HepG2 (cell line): ENCODE results near the gene PSD. TPM values are rescaled to one million over a fixed set of nuclear protein-coding genes. Genes with fewer than 3 reads are reported as not detected.

Experiments
- ARNT2 ChIP-seq: sonication (generic); formaldehyde crosslinking; IDR thresholded peaks from 2 replicates; pipeline ENCODE4 v1.8.0; 2022; ENCODE audit warnings: mild to moderate bottlenecking, low read depth, missing genetic modification reagents, moderate library complexity
- ATAD3A ChIP-seq: sonication (generic); formaldehyde crosslinking; IDR thresholded peaks from 2 replicates; pipeline ENCODE4 v1.4.0; 2020; ENCODE audit warnings: missing genetic modification reagents
- BORCS8-MEF2B ChIP-seq: sonication (generic); formaldehyde crosslinking; IDR thresholded peaks from 2 replicates; pipeline ENCODE4 v1.8.0; 2022; ENCODE audit warnings: mild to moderate bottlenecking, missing genetic modification reagents
- CBX1 ChIP-seq: IDR thresholded peaks from one replicate; pipeline ENCODE4 v1.6.1; 2016; ENCODE audit warnings: antibody characterized with exemption, low read depth
- FOXA3 ChIP-seq: IDR thresholded peaks from 2 replicates; pipeline ENCODE4 v1.6.1; 2016; ENCODE audit warnings: missing genetic modification reagents, missing compliant biosample characterization
- GTF3A ChIP-seq: sonication (generic); formaldehyde crosslinking; conservative IDR thresholded peaks from 2 replicates; pipeline ENCODE4 v1.4.0; 2020; ENCODE audit warnings: mild to moderate bottlenecking, missing genetic modification reagents
- HMG20A ChIP-seq: IDR thresholded peaks from 2 replicates; pipeline ENCODE4 v1.6.1; 2016; ENCODE audit warnings: borderline replicate concordance
- ISX ChIP-seq: sonication (generic); formaldehyde crosslinking; conservative IDR thresholded peaks from 2 replicates; pipeline ENCODE4 v1.5.0; 2020; ENCODE audit warnings: missing genetic modification reagents
- JUN ChIP-seq: sonication (generic); formaldehyde crosslinking; IDR thresholded peaks from 2 replicates; pipeline ENCODE4 v1.4.0; 2020; ENCODE audit warnings: mild to moderate bottlenecking, missing genetic modification reagents
- MYPOP ChIP-seq: sonication (generic); formaldehyde crosslinking; IDR thresholded peaks from 2 replicates; pipeline ENCODE4 v1.8.1; 2023; ENCODE audit warnings: mild to moderate bottlenecking, moderate library complexity, missing genetic modification reagents
- NFATC3 ChIP-seq: sonication (generic); formaldehyde crosslinking; IDR thresholded peaks from 2 replicates; pipeline ENCODE4 v1.5.1; 2020; ENCODE audit warnings: mild to moderate bottlenecking, missing genetic modification reagents
- RARA ChIP-seq: IDR thresholded peaks from 2 replicates; pipeline ENCODE4 v1.6.1; 2016; ENCODE audit warnings: missing genetic modification reagents, missing compliant biosample characterization
- SAFB2 ChIP-seq: sonication (generic); formaldehyde crosslinking; IDR thresholded peaks from 2 replicates; pipeline ENCODE4 v1.5.1; 2020; ENCODE audit warnings: missing genetic modification reagents, low read depth, mild to moderate bottlenecking, borderline replicate concordance
- SIX4 ChIP-seq: sonication (generic); formaldehyde crosslinking; IDR thresholded peaks from 2 replicates; pipeline ENCODE4 v1.4.0; 2020; ENCODE audit warnings: missing genetic modification reagents
- SP5 ChIP-seq: IDR thresholded peaks from 2 replicates; pipeline ENCODE4 v1.6.1; 2016; ENCODE audit warnings: low read depth, borderline replicate concordance
- U2AF1 ChIP-seq: fragments of 200-400 bp; formaldehyde crosslinking; optimal IDR thresholded peaks from 2 replicates; pipeline ENCODE3; 2017; ENCODE audit warnings: mild to moderate bottlenecking, low read depth, low read length
- XRCC5 ChIP-seq: fragments of 200-400 bp; formaldehyde crosslinking; optimal IDR thresholded peaks from 2 replicates; pipeline ENCODE3; 2017; ENCODE audit warnings: mild to moderate bottlenecking, low read length
- ZBTB21 ChIP-seq: sonication (generic); formaldehyde crosslinking; IDR thresholded peaks from 2 replicates; pipeline ENCODE4 v1.4.0; 2020; ENCODE audit warnings: missing genetic modification reagents
- ZBTB26 ChIP-seq: IDR thresholded peaks from 2 replicates; pipeline ENCODE4 v1.6.1; 2016; ENCODE audit warnings: missing compliant biosample characterization, missing genetic modification reagents, borderline replicate concordance
- ZFX ChIP-seq: sonication (generic); formaldehyde crosslinking; IDR thresholded peaks from 2 replicates; pipeline ENCODE4 v1.4.0; 2020; ENCODE audit warnings: mild to moderate bottlenecking, low read depth, missing genetic modification reagents, moderate library complexity
- ZGPAT ChIP-seq: IDR thresholded peaks from 2 replicates; pipeline ENCODE4 v1.6.1; 2016; ENCODE audit warnings: mild to moderate bottlenecking
- ZNF280B ChIP-seq: sonication (generic); formaldehyde crosslinking; IDR thresholded peaks from 2 replicates; pipeline ENCODE4 v1.5.0; 2020; ENCODE audit warnings: missing genetic modification reagents, mild to moderate bottlenecking, borderline replicate concordance
- ZNF317 ChIP-seq: sonication (generic); formaldehyde crosslinking; IDR thresholded peaks from 2 replicates; pipeline ENCODE4 v1.5.0; 2020; ENCODE audit warnings: mild to moderate bottlenecking, missing genetic modification reagents
- polyA plus RNA-seq, 8 experiments: library from polyadenylated mRNA; depleted of rRNA in 3 of 8; stranded (reverse) in 7 of 8; unstranded in 1 of 8; fragments of >200 nt; fragmentation: Illumina TruSeq in 4 of 8; extraction: Trizol in 4 of 8; gene quantifications; 2 replicates each; pipeline versions ENCODE4 v1.2.1 to v1.2.3, GENCODE V29; 2011 to 2016; ENCODE audit warnings: low read depth in 4 of 8, missing spikeins in 1 of 8, mixed read lengths in 1 of 8; ENCODE audit not compliant: insufficient read depth in 1 of 8
- total RNA-seq, 5 experiments: library from RNA; depleted of rRNA; stranded (reverse); fragments of >200 nt; fragmentation: Illumina TruSeq; extraction: Trizol; gene quantifications; 2 replicates each; pipeline ENCODE4 v1.2.3, GENCODE V29; 2016; ENCODE audit warnings: low read depth in 1 of 5
- TF ChIP-seq, protein P1 (sequence below): IDR thresholded peaks from 2 replicates; pipeline ENCODE4 v1.6.1; 2016
- TF ChIP-seq, protein P2 (sequence below): sonication (generic); formaldehyde crosslinking; IDR thresholded peaks from 2 replicates; pipeline ENCODE4 v1.8.1; 2023; ENCODE audit warnings: mild to moderate bottlenecking, missing genetic modification reagents

PSD gene
- total and polyA plus RNA-seq, 2 of the 13 experiments (the other 11 are each of a cell fraction or from before 2014, with no cell fraction given) = 0.35 to 0.58 TPM

DNA sequence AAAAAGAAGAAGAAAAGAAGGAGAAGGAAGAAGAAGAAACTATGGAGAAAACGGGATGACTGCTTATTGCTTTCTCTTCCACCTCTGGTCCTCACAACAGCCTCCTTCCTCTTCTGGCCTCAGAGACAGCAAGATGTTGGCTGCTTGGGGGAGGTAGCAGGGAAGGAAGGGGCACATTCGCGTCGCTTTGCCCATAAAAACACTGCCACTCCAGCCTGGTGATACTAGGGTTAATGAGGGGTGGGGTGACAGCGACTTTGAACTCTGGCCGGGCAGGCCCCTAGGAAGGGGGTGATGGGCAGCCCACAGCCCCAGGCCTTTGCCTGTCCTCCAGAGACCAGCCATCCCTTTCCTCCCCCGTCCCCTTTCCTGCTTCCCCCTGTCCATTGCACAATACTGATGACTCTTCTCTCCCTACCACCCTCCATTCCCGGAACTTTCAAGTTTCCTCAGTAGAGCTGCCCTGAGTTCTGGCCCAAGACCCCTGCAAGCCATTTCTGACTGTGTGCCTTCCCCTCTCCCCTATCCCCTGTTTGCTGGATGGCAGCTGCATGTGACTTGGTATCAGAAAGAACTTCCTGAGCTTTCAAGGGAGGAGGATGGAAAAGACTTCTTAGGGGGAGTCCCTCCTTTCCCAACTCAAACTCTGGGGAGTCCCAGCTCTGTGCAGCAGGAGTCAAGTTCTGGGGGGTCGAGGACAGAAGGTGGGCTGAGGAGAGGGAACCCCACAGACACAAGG is 16.0 kb upstream of the PSD start (continued):
- TF ChIP-seq MYPOP (no peak), ZNF317 (CRISPR knock-in tag) (0 out of 2 replicates have a peak, but pooled peaks have one; percentile 23), CBX1 (no peak), RARA (CRISPR knock-in tag) (peak; percentile 56), XRCC5 (peak; percentile 65), SAFB2 (peak; percentile 53; the same call in 1 of the 2 replicates), ISX (CRISPR knock-in tag) (no peak), HMG20A (CRISPR knock-in tag) (no peak), ZBTB26 (CRISPR knock-in tag) (no peak), ARNT2 (CRISPR knock-in tag) (peak; percentile 66; the same call in 1 of the 2 replicates), SP5 (CRISPR knock-in tag) (peak; percentile 74), ATAD3A (CRISPR knock-in tag) (no peak), BORCS8-MEF2B (CRISPR knock-in tag) (peak; percentile 49; the same call in 1 of the 2 replicates), FOXA3 (CRISPR knock-in tag) (peak; percentile 42), ZBTB21 (CRISPR knock-in tag) (no peak), JUN (CRISPR knock-in tag) (no peak), ZGPAT (CRISPR knock-in tag) (peak; percentile 27; the same call in 1 of the 2 replicates), ZFX (CRISPR knock-in tag) (peak; percentile 75), SIX4 (CRISPR knock-in tag) (no peak), U2AF1 (no peak), ZNF280B (CRISPR knock-in tag) (no peak), GTF3A (no peak), NFATC3 (CRISPR knock-in tag) (no peak)
- TF ChIP-seq, protein P1, sequence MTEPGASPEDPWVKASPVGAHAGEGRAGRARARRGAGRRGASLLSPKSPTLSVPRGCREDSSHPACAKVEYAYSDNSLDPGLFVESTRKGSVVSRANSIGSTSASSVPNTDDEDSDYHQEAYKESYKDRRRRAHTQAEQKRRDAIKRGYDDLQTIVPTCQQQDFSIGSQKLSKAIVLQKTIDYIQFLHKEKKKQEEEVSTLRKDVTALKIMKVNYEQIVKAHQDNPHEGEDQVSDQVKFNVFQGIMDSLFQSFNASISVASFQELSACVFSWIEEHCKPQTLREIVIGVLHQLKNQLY (CRISPR knock-in tag) = no peak
- TF ChIP-seq, protein P2, sequence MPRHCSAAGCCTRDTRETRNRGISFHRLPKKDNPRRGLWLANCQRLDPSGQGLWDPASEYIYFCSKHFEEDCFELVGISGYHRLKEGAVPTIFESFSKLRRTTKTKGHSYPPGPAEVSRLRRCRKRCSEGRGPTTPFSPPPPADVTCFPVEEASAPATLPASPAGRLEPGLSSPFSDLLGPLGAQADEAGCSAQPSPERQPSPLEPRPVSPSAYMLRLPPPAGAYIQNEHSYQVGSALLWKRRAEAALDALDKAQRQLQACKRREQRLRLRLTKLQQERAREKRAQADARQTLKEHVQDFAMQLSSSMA (CRISPR knock-in tag) = no peak
